OCI-LY7 (cell line): Measurements from ENCODE around the gene SULF2. TPM values are rescaled to one million over a fixed set of nuclear protein-coding genes. Genes with fewer than 3 reads are reported as not detected.

Experiments
- BruUV-seq: library from RNA; stranded (reverse); fragments of 400-500 nt; replicated peaks from 2 replicates; lab custom pipeline; 2021; lab: Mats Ljungman, UMichigan
- CTCF ChIA-PET: fragments of 300-600 bp; sonication (Branson Sonifier 250); formaldehyde crosslinking; loops from one replicate; lab custom pipeline; 2022; ENCODE audit warnings: antibody characterized with exemption; ENCODE audit not compliant: unreplicated experiment; lab: Charles Lee
- POLR2A ChIA-PET: fragments of 300-600 bp; sonication (Branson Sonifier 250); formaldehyde crosslinking; loops from one replicate; lab custom pipeline; 2022; ENCODE audit warnings: antibody characterized with exemption; lab: Charles Lee
- DNase-seq: peaks from one replicate; pipeline ENCODE4 v3.0.0-alpha.2; 2015; ENCODE audit warnings: low spot score
- H2AFZ ChIP-seq: fragments of 200-600 bp; sonication (generic), shearing (Covaris generic); 2 replicates; pipeline ENCODE4 v1.6.1; 2014; ENCODE audit warnings: mild to moderate bottlenecking, antibody characterized with exemption, low read length, moderate library complexity
- H3K27ac ChIP-seq: fragments of 200-600 bp; sonication (generic); 2 replicates; pipeline ENCODE4 v1.5.1; 2014; ENCODE audit warnings: mixed run types, low read depth, mild to moderate bottlenecking, moderate library complexity, low read length, inconsistent platforms; ENCODE audit not compliant: poor library complexity, severe bottlenecking
- H3K36me3 ChIP-seq: fragments of 200-600 bp; sonication (generic); 2 replicates; pipeline ENCODE4 v1.6.1; 2014; ENCODE audit warnings: mild to moderate bottlenecking, antibody characterized with exemption, low read length, moderate library complexity, mixed read lengths; ENCODE audit not compliant: insufficient read depth
- H3K4me1 ChIP-seq: fragments of 200-600 bp; sonication (generic); 2 replicates; pipeline ENCODE4 v1.5.1; 2014; ENCODE audit warnings: mild to moderate bottlenecking, low read length; ENCODE audit not compliant: insufficient read depth, poor library complexity, severe bottlenecking
- H3K4me2 ChIP-seq: fragments of 200-600 bp; sonication (generic); 2 replicates; pipeline ENCODE4 v1.6.1; 2014; ENCODE audit warnings: mild to moderate bottlenecking, low read length
- H3K4me3 ChIP-seq: fragments of 200-600 bp; sonication (generic); 2 replicates; pipeline ENCODE4 v1.5.1; 2014; ENCODE audit warnings: mild to moderate bottlenecking, low read depth, low read length; ENCODE audit not compliant: poor library complexity, severe bottlenecking
- H3K79me2 ChIP-seq: fragments of 200-600 bp; sonication (generic); 2 replicates; pipeline ENCODE4 v1.6.1; 2016; ENCODE audit warnings: low read depth, mild to moderate bottlenecking, low read length, moderate library complexity, mixed read lengths; ENCODE audit not compliant: insufficient read depth
- H3K9me2 ChIP-seq: fragments of 200-600 bp; sonication (generic); 2 replicates; pipeline ENCODE4 v1.6.1; 2016; ENCODE audit warnings: mild to moderate bottlenecking, low read length, mixed read lengths; ENCODE audit not compliant: insufficient read depth
- H3K9me3 ChIP-seq: fragments of 200-600 bp; sonication (generic); 2 replicates; pipeline ENCODE4 v1.6.1; 2014; ENCODE audit warnings: mild to moderate bottlenecking, mixed run types, low read length, mixed read lengths
- H4K20me1 ChIP-seq: fragments of 200-600 bp; sonication (generic); 2 replicates; pipeline ENCODE4 v1.6.1; 2014; ENCODE audit warnings: mild to moderate bottlenecking, antibody characterized with exemption, low read length, moderate library complexity, mixed read lengths; ENCODE audit not compliant: insufficient read depth
- CTCF ChIP-seq: fragments of 200-600 bp; sonication (generic); conservative IDR thresholded peaks from 2 replicates; pipeline ENCODE4 v1.5.1; 2014; ENCODE audit warnings: mild to moderate bottlenecking, antibody characterized with exemption, low read length, moderate library complexity, mixed read lengths
- EZH2phosphoT487 ChIP-seq: fragments of 200-600 bp; sonication (generic); IDR thresholded peaks from 2 replicates; pipeline ENCODE4 v1.6.1; 2018; ENCODE audit warnings: low read depth, borderline replicate concordance, mild to moderate bottlenecking, mixed run types, antibody characterized with exemption, low read length, moderate library complexity, mixed read lengths
- intact Hi-C: fragments of 100-400 bp; cut with micrococcal nuclease; formaldehyde crosslinking; loops from one replicate; pipeline ENCODE4 v1.10.0; 2022; ENCODE audit not compliant: unreplicated experiment
- total RNA-seq, 2 experiments: library from RNA; depleted of rRNA in 1 of 2; stranded (reverse); fragments of >200 nt in 1 of 2; shearing (Covaris generic) in 1 of 2; gene quantifications; 2 replicates each; pipeline ENCODE4 v1.2.3, GENCODE V29; 2014 to 2022

The SULF2 gene
- total RNA-seq, 2 experiments from 2014 or later = 0.03 to 0.51 TPM

GRCh38 chr20:47688385-47689381 lies 96.6 kb downstream of the SULF2 start:
- Histone ChIP-seq H3K9me3 (no peaks in the 10 kb centered on the region), H3K9me2 (no peaks in the 10 kb centered on the region), H3K4me2 (no peak overlapping the region), H2AFZ (no peak overlapping the region), H3K79me2 (no peaks in the 10 kb centered on the region), H3K27ac (no peak overlapping the region), H3K4me3 (no peak overlapping the region), H3K36me3 (no peaks in the 10 kb centered on the region), H4K20me1 (no peaks in the 10 kb centered on the region), H3K4me1 (peaks cover 6% of the 10 kb centered on the region)
- intact Hi-C loops = no loop called here
- no TSS peak for BruUV-seq
- CTCF ChIA-PET = no interaction called here
- POLR2A ChIA-PET = interaction anchor here (0.9 kb wide), 1 partner anchor 10 kb away, joined by 3 read pairs; no protein-coding TSS in a partner anchor
- DNase-seq = no peak
- no peak for TF ChIP-seq EZH2phosphoT487
- no peak for TF ChIP-seq CTCF

GRCh38 chr20:47687095-47687987 lies 97.9 kb downstream of the SULF2 start:
- no peaks in the 10 kb centered on the region for H3K36me3 ChIP-seq
- no peak overlapping the region for H2AFZ ChIP-seq
- ChIA-PET CTCF (interaction anchor here (0.6 kb wide), 1 partner anchor 297 kb away, joined by 4 read pairs; no protein-coding TSS in a partner anchor), POLR2A (no interaction called here)
- BruUV-seq = no TSS peak
- H3K9me2 ChIP-seq = no peaks in the 10 kb centered on the region
- H3K4me3 ChIP-seq = no peak overlapping the region
- no peaks in the 10 kb centered on the region for H3K79me2 ChIP-seq
- no peak for DNase-seq
- no peaks in the 10 kb centered on the region for H4K20me1 ChIP-seq
- peaks cover 6% of the 10 kb centered on the region for H3K4me1 ChIP-seq
- H3K4me2 ChIP-seq = no peak overlapping the region
- TF ChIP-seq CTCF = no peak
- TF ChIP-seq EZH2phosphoT487 = no peak
- no peaks in the 10 kb centered on the region for H3K9me3 ChIP-seq
- no peak overlapping the region for H3K27ac ChIP-seq
- intact Hi-C loops = no loop called here
